CD4-positive, alpha-beta T cell treated with Interleukin-4 for 1 hour (primary cell): ENCODE data around the gene KDM1B.
A peak's percentile ranks its signal among the peaks of the same experiment; 100 is the strongest.
"Not testable (repeated sequence)": the region's sequence is repeated elsewhere in the genome, so short reads cannot be mapped to it uniquely, and the experiment has no call there.

ENCODE experiments used
- DNase-seq, 2 donors: peaks; one replicate each; pipeline ENCODE4 v3.0.0-alpha.2; 2020 to 2022

KDM1B gene

GRCh38 chr6:18153311-18153703, 1.9 kb upstream of the KDM1B start:
- DNase-seq: no peak

GRCh38 chr6:18154507-18155149, 594 bp upstream of the KDM1B start, which contains the start of gene TPMT:
TSS of gene TPMT (minus strand) at chr6:18155077. CDS start at chr6:18149127, 5,950 bp downstream.
- peak in 1 of 2 donors; percentile 8 for DNase-seq

GRCh38 chr6:18155864-18156421, 721 bp downstream of the KDM1B start:
- peak; percentile 51 to 67 for DNase-seq

- DNase-seq: no peak
Measured at GRCh38 chr6:18160911-18161310, 5.7 kb downstream of the KDM1B start.

- DNase-seq: no peak
Measured at GRCh38 chr6:18161431-18161830, 6.2 kb downstream of the KDM1B start.

GRCh38 chr6:18162401-18162800, 7.2 kb downstream of the KDM1B start:
- DNase-seq: no peak

- no peak for DNase-seq
Measured at GRCh38 chr6:18165751-18166150, 10.5 kb downstream of the KDM1B start.

- DNase-seq: no peak
Measured at GRCh38 chr6:18166312-18167036, 11.3 kb downstream of the KDM1B start.

GRCh38 chr6:18168264-18168663, 13.0 kb downstream of the KDM1B start:
- no peak for DNase-seq

GRCh38 chr6:18171871-18172270, 16.6 kb downstream of the KDM1B start:
- DNase-seq: no peak

GRCh38 chr6:18176198-18176597, 21.0 kb downstream of the KDM1B start:
- not testable (repeated sequence) for DNase-seq

- no peak for DNase-seq
Measured at GRCh38 chr6:18177286-18177965, 22.2 kb downstream of the KDM1B start.

- DNase-seq: no peak
Measured at GRCh38 chr6:18178960-18179615, 23.9 kb downstream of the KDM1B start.

GRCh38 chr6:18179770-18180356, 24.6 kb downstream of the KDM1B start:
- peak in 1 of 2 donors; percentile 22 for DNase-seq

- DNase-seq: no peak
Measured at GRCh38 chr6:18182568-18182967, 27.3 kb downstream of the KDM1B start.

GRCh38 chr6:18183766-18184165, 28.5 kb downstream of the KDM1B start:
- DNase-seq: no peak

- DNase-seq: no peak
Measured at GRCh38 chr6:18185624-18186023, 30.4 kb downstream of the KDM1B start.

GRCh38 chr6:18186033-18186432, 30.8 kb downstream of the KDM1B start:
- DNase-seq: no peak

GRCh38 chr6:18186540-18187250, 31.5 kb downstream of the KDM1B start:
- peak in 1 of 2 donors; percentile 18 for DNase-seq

- no peak for DNase-seq
Measured at GRCh38 chr6:18187701-18188100, 32.5 kb downstream of the KDM1B start.

- no peak for DNase-seq
Measured at GRCh38 chr6:18189196-18189595, 34.0 kb downstream of the KDM1B start.

GRCh38 chr6:18192026-18192425, 36.8 kb downstream of the KDM1B start:
- no peak for DNase-seq
